Measurements from ENCODE around the gene GPRASP2.

GRCh38 chrX:102711872-102712215 lies 404 bp upstream of the GPRASP2 start:
- TF ChIP-seq CTCF (IDR thresholded peaks at IDR 0.05) (no peak), POLR2AphosphoS5 (IDR thresholded peaks at IDR 0.05; ENCODE audit: low read depth, low read length) (no peak), REST (IDR thresholded peaks at IDR 0.05; ENCODE audit: insufficient read depth in 1 of 2, low read depth in 2 of 2, low read length in 1 of 2) (no peak), SIN3A (IDR thresholded peaks at IDR 0.05; ENCODE audit: borderline replicate concordance, insufficient read depth, low read depth, low read length) (no peak)

Data from Panc1 (cell line).